ENCODE results near the gene SWSAP1.

SWSAP1 gene

GRCh38 chr19:11416346-11417052, 42.0 kb downstream of the SWSAP1 start:
- DNase-seq = no peak

DNA sequence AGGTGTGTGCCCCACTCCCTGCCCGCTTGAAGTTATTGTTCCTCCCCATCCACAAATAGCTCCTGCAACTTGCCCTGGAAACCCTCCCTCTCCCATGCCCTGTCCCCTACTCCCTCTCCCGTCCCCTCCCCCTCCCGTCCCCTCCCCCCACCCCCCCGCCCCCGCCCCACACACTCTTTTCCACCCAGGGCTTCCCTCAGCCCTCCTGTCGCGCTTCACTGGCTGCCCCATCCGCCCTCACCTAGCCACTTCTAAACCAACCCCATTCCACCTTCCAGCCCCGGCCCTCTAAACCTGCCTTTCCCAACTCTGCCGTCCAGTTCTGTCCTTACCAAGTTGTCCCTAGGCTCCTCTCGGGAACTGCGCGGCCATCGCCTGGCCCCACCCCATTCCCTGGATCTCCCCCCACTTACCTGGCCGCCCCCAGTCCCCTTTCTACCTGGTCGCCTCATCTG, 43.7 kb downstream of the SWSAP1 start:
- no peak for DNase-seq

DNA sequence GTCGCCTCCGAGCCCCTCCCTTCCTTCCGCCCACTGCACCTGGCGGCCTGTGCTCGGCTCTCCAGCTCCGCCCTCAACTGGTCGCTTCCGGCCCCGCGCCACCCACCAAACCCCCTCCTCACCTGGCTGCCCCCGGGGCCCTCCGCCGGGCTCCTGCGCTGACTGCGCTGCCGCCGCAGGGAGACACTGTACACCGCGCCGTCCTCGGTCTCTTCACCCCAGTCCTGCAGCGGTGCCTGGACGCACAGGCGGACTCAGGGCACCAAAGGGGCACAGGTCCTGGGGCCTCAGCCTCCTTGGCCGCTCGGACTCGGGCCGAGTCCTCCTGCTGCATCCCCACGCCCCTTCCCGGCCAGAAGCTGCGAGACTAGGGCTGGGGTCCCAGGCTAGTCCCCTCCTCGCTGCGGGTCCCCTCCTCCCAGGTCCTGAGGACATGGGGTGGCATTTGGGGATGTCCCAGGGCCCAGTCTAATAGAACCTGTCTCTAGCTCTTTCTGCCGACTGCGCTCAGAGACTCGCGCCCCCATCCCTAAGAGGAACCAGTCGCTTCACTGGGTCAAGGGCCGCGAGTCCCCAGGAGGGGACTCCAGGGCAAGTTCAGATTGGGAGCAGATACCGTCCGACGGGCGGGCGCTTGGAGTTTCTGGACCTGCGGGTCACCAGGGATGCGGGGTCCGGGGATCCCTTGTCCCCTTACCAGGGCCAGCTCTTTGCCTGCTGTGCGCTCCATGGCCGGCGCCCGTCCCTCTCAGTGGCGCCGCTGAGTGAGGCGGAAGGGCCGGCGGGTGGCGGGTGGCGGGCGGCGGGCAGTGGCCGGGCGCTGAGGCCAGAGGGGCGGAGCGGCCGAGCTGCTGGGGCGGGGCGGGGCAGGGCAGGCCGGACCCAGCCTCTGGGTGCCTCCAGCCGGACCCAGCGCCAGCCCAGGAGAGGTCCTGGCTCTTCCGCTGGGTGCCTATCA, 44.4 kb downstream of the SWSAP1 start, which contains the start of gene RGL3:
TSS of gene RGL3 (minus strand) at position 766 of the 958 bp plus-strand sequence. CDS start at position 730, 36 bp downstream.
- DNase-seq = no peak

GRCh38 chr19:11420429-11421370, 46.2 kb downstream of the SWSAP1 start:
- DNase-seq = no peak

GRCh38 chr19:11421371-11422098, 47.1 kb downstream of the SWSAP1 start:
- no peak for DNase-seq

DNA sequence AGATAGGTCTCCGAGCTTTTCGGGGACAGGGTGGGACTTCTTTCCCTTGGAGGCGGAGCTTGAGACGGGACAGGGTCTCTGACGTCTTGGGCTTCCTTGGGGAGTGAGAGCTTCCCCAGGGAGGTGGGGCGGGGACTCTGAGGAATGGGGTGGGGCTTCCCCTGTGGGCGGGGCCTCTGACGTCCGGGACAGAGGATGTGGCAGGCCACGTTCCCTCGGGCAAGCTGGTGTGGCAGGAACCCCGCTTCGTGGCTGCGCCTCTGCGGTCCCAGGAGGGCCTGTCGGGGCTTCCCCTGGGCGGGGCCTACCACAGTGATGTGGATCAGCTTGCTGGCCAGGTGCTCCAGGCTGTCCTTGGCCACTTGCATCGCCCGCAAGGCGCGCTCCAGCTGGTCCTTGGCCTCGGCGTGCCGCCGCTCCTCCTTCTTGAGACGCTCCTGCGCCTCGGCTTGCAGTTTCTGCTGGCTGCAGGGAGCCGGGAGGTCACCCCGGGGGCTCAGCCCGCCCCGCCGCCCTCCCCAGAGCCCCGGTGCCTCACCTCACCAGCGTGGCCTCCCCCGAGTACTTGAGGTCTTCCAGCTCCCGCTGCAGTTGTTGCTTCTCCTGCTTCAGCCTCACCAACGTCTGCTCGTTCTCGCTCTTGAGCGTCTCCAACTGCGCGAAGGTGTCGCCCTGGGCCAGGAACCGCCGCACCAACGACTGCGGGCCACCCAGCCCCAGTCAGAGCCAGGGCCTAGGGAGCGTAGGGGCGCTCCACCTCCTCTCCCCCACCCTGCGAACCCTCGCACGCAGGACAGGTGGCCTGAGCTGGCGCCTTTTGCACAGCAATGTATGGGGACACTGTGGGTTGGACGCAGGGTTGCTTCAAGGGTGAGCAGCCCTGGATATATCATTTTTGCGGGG, 47.9 kb downstream of the SWSAP1 start:
- DNase-seq = no peak

GRCh38 chr19:11423164-11423790, 48.8 kb downstream of the SWSAP1 start:
- DNase-seq = no peak

- DNase-seq = no peak
Measured at GRCh38 chr19:11423791-11424181, 49.3 kb downstream of the SWSAP1 start.
